HG02981 (cell line): ENCODE data around the gene ATP6V0C.

ENCODE experiments used
- ATAC-seq: cut with Tn5 transposase; IDR thresholded peaks from one replicate; pipeline ENCODE4 v1.9.1; 2021; ENCODE audit warnings: mild to moderate bottlenecking, moderate library complexity; ENCODE audit not compliant: unreplicated experiment

ATP6V0C gene

DNA sequence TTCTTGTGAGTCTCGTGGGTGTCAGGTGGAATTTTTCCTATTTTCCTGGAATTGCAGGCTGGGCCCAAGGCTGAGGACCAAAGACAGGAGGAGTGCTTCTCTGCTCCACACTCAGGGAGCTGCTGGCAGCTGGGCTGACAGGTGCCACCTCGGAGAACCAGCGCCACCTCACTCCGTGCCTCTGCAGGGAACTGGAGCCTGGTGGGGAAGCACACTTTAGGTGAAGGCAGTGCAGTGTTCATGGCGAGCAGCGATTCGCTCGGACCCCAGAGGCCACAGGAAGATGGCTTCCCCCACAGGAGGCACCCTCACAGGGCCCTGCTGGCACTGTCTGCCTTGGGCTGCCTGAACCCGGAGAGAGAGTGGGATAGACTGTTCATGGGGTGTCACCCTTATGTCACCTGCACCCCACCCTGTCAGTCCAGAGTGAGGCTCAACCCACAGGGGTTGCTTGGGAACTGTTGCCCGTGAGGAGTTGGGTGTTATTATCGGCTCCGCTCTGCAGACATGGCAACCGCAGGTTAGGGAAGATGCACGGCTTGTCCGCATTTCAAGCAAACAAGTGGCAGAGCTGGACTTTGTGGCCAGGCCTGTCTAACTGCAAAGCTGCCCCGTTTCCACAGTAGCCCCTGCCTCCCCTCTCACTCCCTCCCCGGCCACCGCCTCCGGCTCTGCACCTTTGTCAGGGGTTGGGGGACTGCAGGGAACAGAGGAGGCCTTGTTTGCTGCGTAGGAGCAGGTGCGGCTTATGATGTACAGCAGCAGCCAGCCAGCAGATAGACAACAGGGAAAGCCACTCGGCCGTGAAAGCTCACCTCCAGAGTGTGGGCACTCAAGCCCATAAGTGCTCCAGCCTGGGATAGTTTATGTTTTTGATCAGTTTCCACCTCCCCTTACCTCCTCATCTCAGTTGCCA is 23.3 kb upstream of the ATP6V0C start:
- no peak for ATAC-seq

DNA sequence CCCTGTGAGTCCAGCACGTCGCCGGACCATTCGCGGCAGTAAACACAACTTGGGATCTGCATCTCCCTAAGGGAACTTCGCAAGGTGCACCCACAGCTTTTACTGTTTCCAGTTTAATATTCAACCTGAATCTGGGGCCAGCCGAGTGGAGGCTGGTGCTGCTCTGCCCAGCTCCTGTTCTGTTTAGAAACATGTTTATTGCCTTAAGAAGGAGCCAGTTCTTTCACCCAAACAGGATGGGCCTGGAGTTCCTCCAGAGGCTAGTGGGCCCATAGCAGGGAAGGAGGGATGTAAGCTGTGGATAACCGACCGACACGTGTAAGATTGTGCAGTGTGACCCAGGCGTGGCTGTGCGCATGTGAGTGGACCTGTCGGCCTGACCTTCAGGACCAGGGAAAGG is 21.5 kb upstream of the ATP6V0C start:
- no peak for ATAC-seq

DNA sequence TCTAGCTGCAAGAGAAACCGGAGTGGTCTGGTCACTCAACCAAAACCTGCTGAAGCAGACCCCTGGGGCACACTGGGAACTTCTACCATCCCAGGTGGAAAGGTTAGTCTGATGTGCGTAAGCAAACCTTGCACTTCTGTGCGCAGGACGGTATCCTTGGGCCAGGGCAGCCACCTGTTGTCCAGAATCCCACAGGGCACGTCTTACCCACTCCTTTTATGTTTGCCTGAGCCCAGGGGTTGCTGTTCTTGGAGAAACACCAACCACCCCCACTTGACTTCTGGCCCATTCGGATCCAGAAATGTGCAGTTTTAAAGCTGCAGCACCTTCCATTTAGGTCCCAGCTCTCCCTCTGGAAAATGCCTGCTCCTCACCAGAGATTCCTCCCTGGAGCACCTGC is 20.1 kb upstream of the ATP6V0C start:
- ATAC-seq = no peak

DNA sequence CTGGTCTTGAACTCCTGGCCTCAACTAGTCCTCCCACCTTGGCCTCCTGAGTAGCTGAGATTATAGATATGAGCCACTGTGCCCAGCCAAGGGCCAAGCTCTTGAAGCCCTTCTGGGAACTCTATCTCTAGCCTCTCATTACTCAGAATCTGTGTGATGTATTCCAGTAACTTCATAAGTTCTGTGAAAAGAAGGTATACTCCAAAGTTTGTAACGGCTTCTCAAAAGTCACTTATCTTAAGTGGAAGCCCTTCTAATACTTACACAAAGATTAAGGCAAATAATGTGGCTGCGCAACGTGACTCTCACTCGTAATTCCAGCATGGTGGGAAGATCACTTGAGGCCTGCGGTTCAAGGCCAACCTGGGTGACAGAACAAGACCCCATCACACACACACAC is 19.1 kb upstream of the ATP6V0C start:
- no peak for ATAC-seq

DNA sequence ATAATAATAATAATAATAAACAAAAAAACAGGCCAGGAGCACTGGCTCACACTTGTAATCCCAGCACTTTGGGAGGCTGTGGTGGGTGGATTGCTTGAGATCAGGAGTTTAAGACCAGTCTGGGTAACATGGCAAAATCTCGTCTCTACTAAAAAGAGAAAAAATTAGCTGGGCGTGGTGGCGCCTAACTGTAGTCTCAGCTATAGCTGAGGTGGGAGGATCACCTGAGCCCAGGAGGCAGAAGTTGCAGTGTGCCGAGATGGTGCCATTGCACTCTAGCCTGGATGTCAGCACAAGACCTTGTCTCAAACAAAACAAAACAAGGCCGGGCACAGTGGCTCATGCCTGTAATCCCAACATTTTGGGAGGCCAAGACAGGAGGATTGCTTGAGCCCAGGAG is 18.7 kb upstream of the ATP6V0C start:
- no peak for ATAC-seq

DNA sequence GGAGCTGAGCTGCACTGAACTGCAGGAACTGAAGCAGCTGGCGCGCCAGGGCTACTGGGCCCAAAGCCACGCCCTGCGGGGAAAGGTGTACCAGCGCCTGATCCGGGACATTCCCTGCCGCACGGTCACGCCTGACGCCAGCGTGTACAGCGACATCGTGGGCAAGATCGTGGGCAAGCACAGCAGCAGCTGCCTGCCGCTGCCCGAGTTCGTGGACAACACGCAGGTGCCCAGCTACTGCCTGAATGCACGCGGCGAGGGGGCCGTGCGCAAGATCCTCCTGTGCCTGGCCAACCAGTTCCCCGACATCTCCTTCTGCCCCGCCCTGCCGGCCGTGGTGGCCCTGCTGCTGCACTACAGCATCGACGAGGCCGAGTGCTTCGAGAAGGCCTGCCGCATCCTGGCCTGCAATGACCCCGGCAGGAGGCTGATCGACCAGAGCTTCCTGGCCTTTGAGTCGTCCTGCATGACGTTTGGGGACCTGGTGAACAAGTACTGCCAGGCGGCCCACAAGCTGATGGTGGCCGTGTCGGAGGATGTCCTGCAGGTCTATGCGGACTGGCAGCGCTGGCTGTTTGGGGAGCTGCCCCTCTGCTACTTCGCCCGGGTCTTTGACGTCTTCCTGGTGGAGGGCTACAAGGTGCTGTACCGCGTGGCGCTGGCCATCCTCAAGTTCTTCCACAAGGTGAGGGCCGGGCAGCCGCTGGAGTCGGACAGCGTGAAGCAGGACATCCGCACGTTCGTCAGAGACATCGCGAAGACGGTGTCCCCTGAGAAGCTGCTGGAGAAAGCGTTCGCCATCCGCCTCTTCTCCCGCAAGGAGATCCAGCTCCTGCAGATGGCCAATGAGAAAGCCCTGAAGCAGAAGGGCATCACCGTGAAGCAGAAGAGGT is 17.3 kb upstream of the ATP6V0C start:
- no peak for ATAC-seq

DNA sequence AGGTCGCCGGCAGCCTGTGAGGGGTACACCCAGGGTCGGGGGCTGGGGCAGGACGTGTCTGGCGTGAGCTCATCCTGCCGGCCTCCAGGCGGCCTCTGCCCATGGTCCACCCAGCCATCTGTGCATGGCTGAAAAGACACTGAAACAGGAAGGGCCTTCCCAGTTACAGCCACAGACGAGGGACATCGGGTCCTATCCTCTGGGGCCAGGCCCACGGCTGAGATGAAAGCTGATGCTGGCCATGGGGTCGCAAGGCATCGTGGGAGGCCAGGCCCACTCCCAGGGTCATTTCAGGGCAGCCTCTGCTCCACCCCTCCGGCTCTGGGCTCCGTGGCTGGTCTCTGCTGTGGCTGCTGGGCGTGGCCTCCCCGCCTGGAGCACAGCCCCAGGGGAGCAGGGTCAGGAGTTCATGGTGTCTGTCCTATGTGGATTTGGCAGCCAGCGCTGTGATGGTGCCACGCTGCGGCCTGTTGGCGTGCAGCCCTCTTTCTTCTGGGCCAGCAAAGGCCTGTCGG is 16.6 kb upstream of the ATP6V0C start:
- no peak for ATAC-seq

DNA sequence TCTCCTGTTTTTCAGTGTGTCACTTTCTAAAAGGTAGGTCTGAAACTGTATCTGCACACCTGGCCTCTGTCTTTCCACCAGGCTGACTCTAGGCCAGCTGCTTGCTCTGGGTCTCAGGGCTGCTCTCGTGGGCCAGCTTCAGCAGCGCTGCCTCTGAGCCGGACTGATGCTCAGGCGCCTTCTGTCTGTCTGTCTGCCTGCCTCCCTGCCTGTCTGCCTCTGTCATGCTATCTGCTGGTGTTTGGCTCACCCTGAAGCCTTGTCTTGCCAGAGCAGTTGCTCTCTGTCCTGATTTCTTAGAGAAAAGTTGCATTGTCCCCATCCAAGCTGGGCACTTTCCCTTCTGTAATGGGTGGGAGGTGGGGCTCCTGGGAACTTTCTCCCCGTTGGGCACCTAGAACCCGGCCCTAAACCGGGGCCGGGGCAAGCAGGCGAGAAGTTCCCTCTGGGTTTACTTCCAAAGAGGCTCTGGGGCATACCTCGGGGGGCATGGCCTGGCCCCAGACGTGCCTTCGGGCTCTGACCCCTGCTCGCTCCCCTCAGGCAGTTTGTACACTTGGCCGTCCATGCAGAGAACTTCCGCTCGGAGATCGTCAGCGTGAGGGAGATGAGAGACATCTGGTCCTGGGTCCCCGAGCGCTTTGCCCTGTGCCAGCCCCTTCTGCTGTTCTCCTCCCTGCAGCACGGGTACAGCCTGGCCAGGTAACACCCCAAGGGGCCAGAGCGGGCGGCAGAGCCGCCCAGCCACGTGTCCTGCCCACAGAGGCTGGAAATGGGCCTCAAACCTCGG is 15.9 kb upstream of the ATP6V0C start:
- ATAC-seq = no peak

DNA sequence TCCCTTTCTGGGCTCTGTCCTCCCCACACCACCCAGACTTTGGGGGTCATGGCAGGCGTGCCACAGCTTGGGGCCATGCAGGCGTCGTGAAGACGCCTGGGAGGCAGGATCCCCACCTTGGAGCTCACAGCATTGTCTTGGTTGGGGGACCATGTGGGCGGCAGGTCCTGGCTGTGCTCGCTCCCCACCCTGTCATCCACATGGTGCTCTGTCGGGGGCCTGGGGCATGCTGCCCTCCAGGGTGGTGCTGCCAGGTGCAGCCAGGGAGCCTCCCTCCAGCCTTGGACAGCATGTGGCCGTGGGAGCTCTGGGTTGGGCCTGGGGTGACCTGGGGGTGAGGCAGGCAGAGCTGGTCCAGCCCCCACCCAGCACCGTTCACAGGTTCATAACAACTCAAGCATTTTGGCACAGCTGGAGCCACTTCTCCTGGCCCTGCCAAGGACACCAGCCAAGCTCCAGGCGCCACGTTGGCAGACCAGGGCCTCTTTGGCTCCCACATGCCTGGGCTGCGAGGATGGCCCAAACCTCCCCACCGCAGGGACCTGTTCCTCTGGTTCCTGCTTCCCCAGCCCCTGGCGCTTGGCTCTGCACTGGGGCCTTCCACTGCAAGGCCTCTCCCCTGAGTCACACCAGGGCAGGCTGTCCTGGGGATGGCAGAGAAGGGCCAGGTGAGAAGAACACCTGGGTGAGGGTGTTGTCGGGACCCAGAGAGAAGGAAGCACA is 15.1 kb upstream of the ATP6V0C start:
- ATAC-seq = no peak

DNA sequence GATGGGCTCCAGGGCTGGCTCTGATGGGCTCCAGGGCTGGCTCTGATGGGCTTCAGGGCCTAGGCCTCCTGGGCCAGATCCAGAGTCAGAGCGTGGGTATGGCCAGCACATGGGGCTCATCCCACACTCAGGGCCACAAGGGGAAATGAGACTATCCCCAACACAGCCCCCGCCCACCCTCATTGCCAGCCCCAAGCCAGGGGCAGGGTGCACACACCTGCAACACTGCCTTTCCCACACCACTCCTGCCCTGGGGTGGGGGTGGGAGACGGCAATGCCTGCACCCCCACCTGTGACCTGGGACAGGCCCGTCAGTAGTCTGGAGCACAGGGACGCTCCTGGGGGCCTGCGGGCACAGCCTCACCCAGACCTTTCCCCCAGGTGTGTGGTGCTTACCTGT is 14.3 kb upstream of the ATP6V0C start:
- no peak for ATAC-seq

DNA sequence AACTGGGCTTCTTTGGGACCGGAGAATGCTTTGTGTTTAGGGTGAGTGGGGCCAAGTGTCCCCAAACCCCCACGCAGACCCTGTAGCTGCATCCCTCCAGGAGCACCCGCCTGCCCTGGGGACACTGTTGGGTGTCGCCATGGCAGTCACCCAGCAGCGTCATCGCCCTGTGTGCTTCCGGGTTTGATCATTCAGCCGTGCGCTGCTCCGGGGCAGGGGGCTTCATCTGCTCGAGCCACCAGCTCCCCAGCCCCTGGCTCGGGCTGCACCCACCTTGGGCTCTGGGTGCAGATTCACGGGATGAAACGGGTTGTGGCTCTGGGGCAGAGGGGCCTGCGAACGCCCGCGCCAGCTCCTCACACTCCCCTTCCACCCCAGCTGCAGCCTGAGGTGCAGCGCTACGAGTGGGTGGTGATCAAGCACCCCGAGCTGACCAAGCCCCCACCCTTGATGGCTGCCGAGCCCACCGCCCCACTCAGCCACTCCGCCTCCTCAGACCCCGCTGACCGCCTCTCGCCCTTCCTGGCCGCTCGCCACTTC is 13.8 kb upstream of the ATP6V0C start:
- ATAC-seq = no peak

DNA sequence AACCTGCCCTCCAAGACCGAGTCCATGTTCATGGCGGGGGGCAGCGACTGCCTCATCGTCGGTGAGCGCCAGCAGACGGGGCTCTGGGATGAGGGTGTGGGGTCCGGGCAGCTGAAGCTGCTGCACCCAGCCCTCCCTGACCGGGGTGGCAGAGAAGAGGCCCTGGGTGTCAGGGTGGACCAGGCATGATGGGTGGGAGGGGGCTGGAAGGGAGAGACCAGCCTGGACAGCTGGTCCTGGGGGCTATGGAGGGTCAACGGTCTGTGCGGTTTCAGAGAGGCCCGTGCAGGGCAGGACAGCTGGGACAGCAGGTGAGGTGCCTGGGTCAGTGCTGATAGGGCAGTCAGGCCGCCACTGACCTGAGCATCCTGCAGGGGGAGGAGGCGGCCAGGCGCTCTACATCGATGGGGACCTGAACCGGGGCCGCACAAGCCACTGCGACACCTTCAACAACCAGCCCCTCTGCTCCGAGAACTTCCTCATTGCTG is 13.3 kb upstream of the ATP6V0C start:
- ATAC-seq = no peak

DNA sequence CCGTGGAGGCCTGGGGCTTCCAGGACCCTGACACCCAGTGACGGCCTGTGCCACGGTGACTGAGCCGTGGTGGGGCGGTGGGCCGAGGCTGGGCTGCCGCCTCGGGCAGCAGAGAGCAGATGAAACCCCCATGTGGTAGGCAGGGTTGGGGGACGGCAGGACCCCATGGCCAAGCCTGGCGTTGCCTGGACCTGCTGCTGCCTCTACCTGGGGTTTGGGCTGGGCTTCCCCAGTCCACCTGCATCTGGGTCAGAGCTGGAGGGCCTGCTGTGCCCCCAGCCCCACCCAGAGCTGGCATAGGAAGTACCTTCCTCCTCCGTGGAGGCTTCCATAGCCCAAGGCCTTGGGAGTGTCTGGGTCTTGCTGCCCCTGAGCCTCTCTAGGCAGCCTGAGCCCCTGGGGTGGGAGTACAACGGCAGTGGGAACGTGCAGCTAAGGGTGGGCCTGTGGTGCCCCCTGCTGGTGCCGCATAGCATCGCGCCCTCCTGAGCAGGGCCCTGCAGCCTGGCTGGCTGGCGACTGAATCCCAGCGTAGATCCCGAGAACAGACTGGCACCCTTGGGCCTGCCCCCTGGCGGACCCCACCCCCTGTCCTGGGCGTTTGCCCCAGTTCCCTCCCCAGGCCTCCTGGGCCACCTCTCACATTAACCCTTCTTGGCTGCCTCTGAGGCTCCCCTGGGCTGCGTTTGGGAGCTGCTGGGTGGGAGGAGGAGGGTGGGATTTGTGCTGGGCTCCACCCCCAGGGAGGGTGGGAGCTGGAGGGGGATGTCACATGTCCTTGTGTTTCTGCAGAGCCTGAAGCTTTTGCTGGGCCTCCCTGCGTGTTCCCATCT is 12.6 kb upstream of the ATP6V0C start:
- no peak for ATAC-seq

DNA sequence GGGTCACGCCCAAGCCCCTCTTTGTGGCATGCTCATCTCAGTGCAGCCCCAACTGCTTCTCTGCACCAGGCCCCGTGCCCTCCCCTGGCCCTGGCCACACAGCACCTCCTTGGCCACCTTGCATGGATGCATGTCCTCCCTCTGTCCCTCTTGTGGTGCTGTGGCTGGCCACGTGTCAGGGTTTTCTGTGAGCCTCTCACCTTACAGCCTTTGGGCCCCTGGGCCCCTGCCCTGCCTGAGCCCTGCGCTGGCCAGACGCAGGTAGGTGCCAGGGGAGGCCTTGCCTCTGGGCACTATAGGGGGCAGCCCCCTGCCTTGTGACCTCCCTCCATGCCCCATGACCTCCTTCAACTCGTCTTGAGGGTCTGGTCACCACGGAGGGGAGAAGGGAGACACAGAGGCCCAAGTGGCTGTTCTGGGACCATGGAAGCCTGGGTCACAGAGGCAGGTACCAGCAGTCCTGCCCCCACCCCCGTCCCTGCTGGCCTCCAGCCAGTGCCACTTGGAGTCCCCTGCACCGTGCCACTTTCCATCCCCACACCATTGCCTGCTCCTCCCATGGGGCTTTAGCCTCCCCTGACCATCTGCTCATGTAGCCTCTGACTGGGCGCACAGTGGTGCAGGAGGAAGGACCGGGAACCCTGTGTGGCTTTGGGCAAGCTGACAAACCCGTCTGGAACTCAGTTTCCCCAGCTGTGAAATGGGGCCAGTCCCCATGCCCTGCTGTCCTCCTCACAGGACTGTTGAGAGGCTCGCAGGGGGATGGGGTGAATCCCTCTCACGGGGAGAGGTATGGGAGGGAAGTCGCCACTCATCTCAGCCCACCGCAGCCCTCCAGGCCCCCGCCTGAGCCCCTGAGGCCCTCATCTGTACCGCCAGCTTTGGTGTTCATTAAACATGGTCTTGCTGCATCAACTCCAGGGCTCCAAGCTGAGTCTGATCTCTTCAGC is 11.5 kb upstream of the ATP6V0C start:
- ATAC-seq = no peak

DNA sequence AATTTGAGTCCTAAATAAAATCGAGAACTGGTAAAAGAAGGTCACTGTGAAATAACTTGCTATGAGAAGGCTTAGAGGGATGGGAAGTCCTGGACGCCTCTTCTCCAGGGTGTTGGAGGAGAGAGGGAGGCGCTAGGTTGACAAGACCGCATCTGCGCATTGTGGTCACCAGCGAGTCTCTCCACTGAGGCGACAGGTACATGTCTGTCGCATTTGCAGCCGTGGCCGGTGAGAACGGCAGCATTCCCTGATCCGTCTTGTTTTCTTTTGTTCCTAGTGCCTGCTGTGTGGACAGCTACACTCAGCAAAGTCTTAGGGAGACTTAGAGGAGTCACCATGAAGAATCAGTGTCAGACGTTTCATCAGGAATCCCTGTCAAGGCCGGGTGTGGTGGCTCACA is 8.1 kb upstream of the ATP6V0C start:
- ATAC-seq = no peak

DNA sequence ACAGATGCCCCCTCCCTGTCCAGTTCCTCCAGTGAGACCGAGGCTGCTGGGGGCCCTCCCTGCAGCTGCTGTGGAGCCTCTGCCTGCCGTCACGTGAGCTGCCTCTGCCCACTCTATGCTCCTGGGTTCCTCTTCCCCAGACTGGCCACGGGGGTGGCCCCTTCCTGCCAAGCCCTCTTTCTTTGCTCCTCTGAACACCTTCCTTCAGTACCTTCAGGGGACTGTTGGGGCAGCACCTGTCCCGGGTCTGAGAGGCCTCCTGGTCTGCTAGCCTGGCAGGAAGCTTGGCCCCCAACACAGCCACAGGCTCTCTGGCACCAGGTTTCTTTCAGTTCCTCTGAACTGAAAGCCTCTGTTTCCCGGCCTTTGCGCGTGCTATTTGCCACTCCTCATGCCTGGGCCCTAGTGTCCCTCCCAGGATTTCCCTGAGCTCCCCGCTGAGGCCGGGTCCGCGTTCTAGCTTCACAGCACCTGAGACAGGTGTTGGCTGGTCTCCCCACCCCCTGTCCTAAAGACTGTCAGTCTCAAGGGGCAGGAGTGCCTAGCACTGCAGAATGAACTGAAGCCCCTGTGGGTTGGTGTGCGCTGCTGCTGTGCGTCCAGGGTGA is 6.6 kb upstream of the ATP6V0C start:
- peak; percentile 70 for ATAC-seq

DNA sequence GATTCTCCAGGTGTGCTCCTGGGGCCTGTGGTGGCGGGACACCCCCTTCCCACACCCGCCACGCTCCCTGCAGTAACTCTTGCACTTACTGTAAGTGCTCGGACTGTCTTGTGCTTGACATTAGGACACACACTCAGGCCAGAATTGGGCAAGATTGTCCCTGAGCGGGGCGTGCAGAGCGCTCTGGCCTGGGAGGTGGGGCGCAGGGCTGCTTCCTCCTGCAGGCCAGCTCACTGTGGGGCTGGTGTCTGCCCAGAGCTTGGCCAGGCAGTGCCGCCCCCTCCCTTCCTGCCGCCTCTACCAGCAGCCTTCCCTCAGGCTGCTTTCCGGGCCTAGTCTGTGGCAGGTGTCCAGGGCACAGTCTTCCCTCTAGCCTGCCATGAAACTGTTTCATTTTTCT is 6.1 kb upstream of the ATP6V0C start:
- ATAC-seq = peak; percentile 6
